ENCODE results near the gene TCOF1.

GRCh38 chr5:150318613-150319483 lies 38.6 kb upstream of the TCOF1 start:
- TF ChIP-seq POLR2A (IDR thresholded peaks at IDR 0.05; ENCODE audit: low read depth, low read length) (no peak), POLR2AphosphoS5 (IDR thresholded peaks at IDR 0.05; ENCODE audit: insufficient read depth, low read depth, low read length) (no peak)

All from endothelial cell of umbilical vein (primary cell).